ENCODE measurements around the gene TCF7L2.

The TCF7L2 gene

GRCh38 chr10:112999102-112999501, 49.1 kb downstream of the TCF7L2 start:
- DNase-seq (ENCODE audit: low spot score): no peak

- DNase-seq (ENCODE audit: low spot score): peak; percentile 36
These were observed 50.4 kb downstream of the TCF7L2 start for GRCh38 chr10:113000442-113000841.

- DNase-seq (ENCODE audit: low spot score): no peak
These were observed 51.0 kb downstream of the TCF7L2 start for GRCh38 chr10:113000876-113001598.

- no peak for DNase-seq (ENCODE audit: low spot score)
These were observed 51.8 kb downstream of the TCF7L2 start for GRCh38 chr10:113001599-113002448.

GRCh38 chr10:113002449-113002777, 52.4 kb downstream of the TCF7L2 start:
- peak; percentile 40 for DNase-seq (ENCODE audit: low spot score)

- DNase-seq (ENCODE audit: low spot score): peak; percentile 94
These were observed 53.0 kb downstream of the TCF7L2 start for GRCh38 chr10:113003052-113003451.

GRCh38 chr10:113004069-113004618, 54.1 kb downstream of the TCF7L2 start:
- DNase-seq (ENCODE audit: low spot score): no peak

- no peak for DNase-seq (ENCODE audit: low spot score)
These were observed 55.3 kb downstream of the TCF7L2 start for GRCh38 chr10:113005380-113005779.

GRCh38 chr10:113006656-113007342, 56.8 kb downstream of the TCF7L2 start:
- DNase-seq (ENCODE audit: low spot score): no peak

- no peak for DNase-seq (ENCODE audit: low spot score)
These were observed 57.3 kb downstream of the TCF7L2 start for GRCh38 chr10:113007343-113007771.

GRCh38 chr10:113007821-113008220, 57.8 kb downstream of the TCF7L2 start:
- no peak for DNase-seq (ENCODE audit: low spot score)

- no peak for DNase-seq (ENCODE audit: low spot score)
These were observed 61.7 kb downstream of the TCF7L2 start for GRCh38 chr10:113011592-113012374.

- no peak for DNase-seq (ENCODE audit: low spot score)
These were observed 65.2 kb downstream of the TCF7L2 start for GRCh38 chr10:113015201-113015600.

GRCh38 chr10:113017376-113017775, 67.3 kb downstream of the TCF7L2 start:
- no peak for DNase-seq (ENCODE audit: low spot score)

GRCh38 chr10:113018034-113018433, 68.0 kb downstream of the TCF7L2 start:
- DNase-seq (ENCODE audit: low spot score): no peak

- no peak for DNase-seq (ENCODE audit: low spot score)
These were observed 69.0 kb downstream of the TCF7L2 start for GRCh38 chr10:113019096-113019495.

GRCh38 chr10:113019692-113020474, 69.8 kb downstream of the TCF7L2 start:
- DNase-seq (ENCODE audit: low spot score): no peak

- no peak for DNase-seq (ENCODE audit: low spot score)
These were observed 70.4 kb downstream of the TCF7L2 start for GRCh38 chr10:113020475-113020753.

- peak; percentile 45 for DNase-seq (ENCODE audit: low spot score)
These were observed 70.8 kb downstream of the TCF7L2 start for GRCh38 chr10:113020838-113021237.

- DNase-seq (ENCODE audit: low spot score): peak; percentile 33
These were observed 71.4 kb downstream of the TCF7L2 start for GRCh38 chr10:113021268-113022040.

All from pons (tissue), 1 donor.